COLO668 (cell line): ENCODE results near the gene SYT1.

Experiments used
- DNase-seq: peaks from one replicate; lab custom pipeline; 2025; ENCODE audit not compliant: unreplicated experiment; lab: John Stamatoyannopoulos, UW

SYT1 gene

DNA sequence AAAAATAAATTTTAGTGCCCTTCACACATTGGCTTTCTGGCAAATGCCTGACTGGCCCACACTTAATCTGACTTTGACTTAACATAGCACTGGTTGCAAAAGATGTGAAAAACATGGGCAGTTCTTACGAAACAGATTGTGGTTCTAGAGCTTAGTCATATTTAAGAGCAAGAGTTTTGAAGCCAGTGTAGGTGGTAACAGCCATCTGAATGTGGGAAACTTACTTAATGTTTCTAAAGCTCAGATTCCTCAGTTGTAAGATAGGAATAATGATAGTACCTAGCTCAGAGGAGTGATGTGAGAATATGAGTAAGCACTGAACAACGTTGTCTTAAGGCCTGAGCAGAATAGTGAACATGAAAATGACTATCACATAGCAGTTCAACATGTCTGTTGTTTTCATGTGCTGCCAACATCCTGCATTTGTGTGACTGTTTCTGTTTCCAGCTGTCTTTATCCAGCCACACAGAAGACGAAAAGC is 262.7 kb downstream of the SYT1 start:
- no peak for DNase-seq

DNA sequence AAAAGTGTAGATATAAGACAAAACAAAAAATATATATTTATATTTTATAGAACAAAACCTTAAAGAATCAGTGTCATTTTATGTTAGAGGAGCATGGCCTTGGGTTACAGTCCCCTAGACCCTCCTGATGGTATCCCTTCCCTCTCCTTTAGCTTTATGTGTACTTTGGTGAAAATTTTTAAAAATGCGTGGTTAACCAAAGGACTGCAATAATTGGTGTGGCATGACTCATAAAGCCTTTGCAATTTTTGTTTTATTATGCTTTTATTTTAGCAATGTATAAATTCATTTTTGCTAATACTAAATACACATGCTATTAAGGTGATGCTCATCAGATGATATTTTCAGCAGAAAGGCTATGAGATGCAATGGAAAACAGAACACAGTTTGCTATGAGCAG is 264.4 kb downstream of the SYT1 start:
- DNase-seq: no peak

- no peak for DNase-seq
These were observed 274.3 kb downstream of the SYT1 start for GRCh38 chr12:79138872-79139271.

DNA sequence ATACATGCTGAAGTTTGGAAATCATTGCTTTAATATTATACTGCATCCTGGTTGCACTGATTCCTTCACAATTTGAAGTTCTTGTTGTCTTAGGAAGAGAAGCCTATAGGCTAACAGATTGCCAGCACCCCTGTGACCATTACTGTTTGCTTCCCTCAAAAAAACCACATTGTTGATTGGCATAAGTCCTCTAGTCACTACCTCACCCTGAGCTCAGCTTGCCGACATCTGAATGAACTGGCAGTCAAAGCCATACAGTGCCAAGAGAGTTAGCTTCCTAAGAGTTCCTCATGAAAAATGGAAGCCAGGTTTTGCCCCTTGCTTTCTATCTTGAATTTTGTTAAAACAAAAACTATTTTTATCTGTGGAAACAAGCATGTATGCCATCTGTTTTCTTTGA is 276.1 kb downstream of the SYT1 start:
- DNase-seq: no peak

DNA sequence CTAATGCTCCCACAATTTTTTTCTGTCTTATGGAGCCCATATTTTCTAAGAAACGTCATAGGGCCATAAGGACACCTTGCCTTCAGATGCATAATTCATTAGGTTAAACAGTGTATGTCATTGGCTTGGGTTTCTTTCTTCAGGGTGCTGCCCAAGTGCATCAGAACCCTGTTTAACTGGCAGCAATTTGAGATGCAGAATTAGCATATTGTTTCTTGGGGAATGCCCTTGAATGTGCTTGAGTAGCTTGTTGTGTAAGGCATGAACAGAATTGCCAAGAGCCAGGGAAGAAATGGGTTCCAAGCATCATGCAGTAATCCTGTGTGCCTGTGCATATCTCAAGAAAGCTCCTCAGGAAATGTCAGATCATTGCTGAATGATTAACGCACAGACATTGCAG is 277.2 kb downstream of the SYT1 start:
- DNase-seq: no peak

DNA sequence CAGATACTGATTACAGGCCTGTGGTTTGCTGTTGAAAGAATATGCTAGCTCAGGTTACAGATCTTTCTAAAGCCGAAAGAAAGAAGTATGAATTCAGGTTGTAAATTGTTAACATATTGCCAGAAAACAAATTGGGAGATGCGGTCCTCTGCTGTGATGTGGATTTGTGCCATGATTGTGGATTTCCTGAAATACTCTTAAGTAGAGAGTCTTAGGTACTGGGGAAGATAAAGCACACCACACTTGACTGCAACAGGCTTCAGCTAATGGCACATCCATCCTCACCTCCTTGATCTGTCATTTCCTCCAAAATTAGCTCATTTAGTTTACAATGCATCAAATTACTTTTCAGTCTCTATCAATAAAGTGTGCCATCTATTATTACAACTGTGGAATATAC is 279.2 kb downstream of the SYT1 start:
- DNase-seq: no peak

- no peak for DNase-seq
These were observed 287.4 kb downstream of the SYT1 start for GRCh38 chr12:79151956-79152355.

DNA sequence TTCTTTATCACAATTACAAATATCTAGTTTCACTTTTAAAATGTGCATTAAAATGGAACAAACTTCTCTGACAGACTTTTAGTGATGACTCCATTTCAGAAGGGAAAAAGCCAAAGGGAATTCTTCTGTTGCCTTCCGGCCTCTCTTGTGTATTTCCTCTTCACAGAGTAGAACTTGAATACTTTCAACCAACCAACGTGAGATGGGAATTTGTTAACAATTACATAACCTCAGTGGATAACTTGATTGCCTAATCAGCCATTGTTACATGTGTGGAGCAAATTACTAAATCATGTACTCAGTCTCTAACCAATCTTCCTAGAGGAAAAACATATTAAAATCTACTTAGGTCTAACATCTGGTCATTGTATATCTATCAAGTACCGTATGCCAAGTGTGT is 291.1 kb downstream of the SYT1 start:
- no peak for DNase-seq

- no peak for DNase-seq
These were observed 292.4 kb downstream of the SYT1 start for GRCh38 chr12:79156846-79157463.

DNA sequence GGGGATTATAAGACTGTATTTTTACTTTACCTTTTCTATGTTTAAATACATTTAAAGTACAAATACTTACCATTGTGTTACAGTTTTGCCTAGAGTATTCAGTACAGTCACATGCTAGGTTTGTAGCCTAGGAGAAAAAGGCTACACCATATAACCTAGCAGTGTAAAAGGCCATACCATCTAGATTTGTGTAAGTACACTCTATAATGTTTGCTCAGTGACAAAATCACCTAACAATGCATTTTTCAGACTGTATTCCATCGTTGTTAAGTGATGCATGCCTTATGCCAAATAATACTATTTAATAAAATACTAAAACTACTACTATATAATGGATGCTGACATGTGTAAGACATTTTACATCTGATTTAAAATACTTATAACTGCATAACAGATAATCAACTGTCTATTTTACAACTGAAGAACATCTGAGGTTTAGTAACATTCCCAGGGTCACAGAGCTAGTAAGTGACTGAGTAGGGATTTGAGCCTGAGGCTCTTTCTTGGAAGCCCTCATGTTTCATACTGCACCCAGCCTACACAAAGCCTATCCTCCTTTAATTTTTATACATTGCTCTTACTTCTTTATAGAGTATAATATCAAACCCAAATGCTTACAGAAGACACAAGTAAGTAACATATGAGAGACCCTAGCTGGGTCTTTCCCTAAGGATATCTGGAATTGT is 296.8 kb downstream of the SYT1 start:
- no peak for DNase-seq

DNA sequence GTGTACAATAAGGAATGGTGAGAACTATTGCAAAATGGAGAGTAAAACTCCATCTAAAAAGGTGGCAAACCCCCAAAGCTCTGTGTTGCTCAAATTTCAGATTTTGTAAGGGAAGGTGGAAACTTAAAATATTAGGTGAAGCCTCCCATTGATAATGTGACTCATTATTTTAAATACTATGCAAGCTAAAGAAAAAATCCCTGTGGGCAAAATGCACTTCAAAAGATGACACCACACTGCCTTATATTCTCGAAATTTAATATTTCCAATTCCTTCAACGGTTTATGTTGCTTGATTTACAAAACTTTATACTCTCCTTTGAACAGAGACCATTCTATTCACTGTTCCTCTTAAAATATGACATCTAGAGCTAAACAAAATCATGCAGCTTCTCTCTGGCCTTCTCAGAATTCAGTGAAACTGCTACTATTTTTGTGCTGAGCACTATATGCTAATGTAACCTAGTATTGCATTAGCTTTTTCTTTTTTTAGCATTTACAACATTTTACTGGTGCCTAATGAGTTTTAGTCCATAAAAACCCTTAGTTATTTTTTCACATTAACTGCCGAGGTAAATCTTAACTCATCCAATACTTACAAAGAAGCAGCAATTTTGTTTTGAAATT is 297.7 kb downstream of the SYT1 start:
- DNase-seq: no peak

- DNase-seq: no peak
These were observed 298.4 kb downstream of the SYT1 start for GRCh38 chr12:79162948-79163347.

- no peak for DNase-seq
These were observed 300.3 kb downstream of the SYT1 start for GRCh38 chr12:79164890-79165289.

DNA sequence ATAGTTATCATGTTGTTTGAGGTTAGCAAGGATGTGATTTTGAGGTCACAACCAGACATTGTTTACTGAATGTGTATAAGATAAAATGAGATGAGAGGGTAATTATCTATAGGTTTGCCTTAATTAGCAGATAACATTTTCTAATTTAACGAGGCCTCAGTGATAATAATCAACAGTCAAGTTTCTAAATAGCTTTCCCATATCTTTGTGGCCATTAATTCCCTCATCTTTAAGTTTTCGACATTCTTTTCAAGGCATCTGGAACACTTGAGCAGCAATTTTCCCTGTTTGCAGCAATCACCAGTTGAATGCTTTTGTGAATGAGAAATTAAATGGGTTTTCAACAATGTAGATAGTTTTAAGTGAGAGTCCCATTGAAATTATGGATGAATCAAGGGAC is 304.1 kb downstream of the SYT1 start:
- DNase-seq: no peak

DNA sequence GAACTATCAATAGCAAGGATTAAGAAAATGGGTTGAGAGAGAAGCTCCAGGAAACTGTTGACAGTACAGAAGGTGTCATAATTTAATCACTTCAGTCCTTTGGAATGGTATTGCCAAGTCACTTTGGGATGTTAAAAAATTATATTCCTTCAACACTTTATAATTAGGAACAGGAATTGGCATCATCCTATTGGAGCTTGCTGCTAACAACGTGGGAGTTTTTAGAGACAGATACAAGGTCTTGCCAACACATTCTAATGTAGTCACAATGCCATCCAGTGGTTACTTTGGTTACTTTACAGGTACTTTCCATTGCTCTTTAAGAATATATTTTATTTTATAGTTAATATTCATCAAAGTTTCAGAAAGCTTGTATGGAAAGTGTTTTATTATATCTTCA is 310.1 kb downstream of the SYT1 start:
- DNase-seq: no peak

GRCh38 chr12:79183003-79183402 is 318.4 kb downstream of the SYT1 start:
- DNase-seq: no peak

- no peak for DNase-seq
These were observed 319.4 kb downstream of the SYT1 start for GRCh38 chr12:79183926-79184325.

DNA sequence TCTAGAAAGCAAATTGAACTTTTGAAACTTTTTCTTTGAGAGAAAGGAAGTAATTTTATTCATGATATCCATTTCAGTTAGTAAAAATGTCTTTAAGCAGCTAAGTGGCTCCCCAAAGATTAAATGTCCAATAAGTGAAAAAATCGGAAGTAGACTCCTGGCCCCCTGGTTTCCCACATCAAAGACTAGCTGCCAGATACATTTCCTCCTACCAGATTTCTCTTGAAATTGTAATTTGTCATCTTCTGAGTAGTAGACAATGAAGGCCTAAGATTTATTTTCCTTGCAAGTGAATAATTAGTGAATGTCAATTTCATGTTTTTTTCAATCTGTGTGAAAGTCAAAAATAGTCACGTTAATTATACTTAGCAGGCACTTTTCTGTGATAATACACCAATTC is 321.9 kb downstream of the SYT1 start:
- DNase-seq: no peak

GRCh38 chr12:79187032-79187431 is 322.5 kb downstream of the SYT1 start:
- no peak for DNase-seq

GRCh38 chr12:79191391-79191790 is 326.8 kb downstream of the SYT1 start:
- DNase-seq: no peak

DNA sequence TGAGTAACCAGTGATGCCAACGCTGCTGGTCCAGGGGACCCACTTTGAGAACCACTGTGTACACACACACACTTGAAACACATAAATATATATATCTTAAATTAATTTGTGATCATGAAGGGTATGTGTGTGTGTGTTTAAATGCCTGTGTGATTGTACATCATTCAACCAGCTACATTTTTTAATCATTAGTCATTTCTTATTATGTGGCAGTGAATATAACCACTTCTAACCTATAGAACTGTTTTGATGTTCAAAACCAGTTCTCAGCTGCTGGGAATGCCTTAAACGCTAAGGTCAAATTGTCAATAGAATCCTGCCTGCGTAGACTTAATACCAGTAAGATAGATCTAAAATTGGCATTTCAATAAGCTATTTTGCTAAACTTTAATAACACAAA is 330.0 kb downstream of the SYT1 start:
- DNase-seq: no peak

DNA sequence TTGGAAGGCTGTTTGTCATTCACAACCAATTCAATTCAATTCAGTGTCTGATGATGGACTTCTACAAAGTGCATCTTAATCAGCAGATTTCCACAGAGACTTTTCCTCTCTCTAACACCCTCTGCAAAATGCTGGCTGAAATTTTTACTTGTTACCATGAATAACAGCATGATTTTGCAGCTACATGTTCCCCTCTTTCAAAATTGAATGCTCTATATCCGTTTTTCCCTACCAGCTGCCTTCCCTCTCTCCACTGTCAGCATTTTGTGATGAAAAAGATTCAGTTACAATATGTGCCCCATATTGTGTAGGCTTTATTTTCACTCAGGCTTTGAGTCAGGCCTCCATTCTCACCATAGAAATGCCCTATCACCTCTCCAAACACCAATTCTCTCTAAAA is 334.6 kb downstream of the SYT1 start:
- DNase-seq: no peak

DNA sequence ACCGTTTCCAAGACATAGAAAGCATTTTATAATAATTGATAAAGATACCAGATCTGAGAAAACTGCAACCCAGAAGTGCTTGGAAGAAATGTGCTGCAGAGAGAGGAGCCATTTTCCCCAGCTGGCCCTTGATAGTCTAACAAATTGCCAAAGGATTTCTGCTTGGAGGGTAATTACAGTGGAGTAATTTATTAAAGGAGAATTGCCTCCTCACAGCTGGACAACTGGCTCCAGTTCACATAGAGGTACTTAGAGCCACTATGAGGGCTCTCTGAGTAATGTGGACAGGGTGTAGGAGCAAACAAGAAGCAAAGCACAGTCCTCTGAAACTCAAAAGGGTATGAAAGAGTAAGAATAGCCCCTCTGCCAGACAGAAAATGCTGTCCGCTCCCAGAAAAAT is 335.6 kb downstream of the SYT1 start:
- DNase-seq: no peak
